HG02852 (cell line): Measurements from ENCODE around the gene CHGA.

Experiments used
- ATAC-seq: cut with Tn5 transposase; IDR thresholded peaks from one replicate; pipeline ENCODE4 v1.9.1; 2021; ENCODE audit warnings: mild to moderate bottlenecking, moderate library complexity; ENCODE audit not compliant: unreplicated experiment

The CHGA gene

GRCh38 chr14:92959761-92960680, 37.1 kb downstream of the CHGA start:
- ATAC-seq, result no peak

DNA sequence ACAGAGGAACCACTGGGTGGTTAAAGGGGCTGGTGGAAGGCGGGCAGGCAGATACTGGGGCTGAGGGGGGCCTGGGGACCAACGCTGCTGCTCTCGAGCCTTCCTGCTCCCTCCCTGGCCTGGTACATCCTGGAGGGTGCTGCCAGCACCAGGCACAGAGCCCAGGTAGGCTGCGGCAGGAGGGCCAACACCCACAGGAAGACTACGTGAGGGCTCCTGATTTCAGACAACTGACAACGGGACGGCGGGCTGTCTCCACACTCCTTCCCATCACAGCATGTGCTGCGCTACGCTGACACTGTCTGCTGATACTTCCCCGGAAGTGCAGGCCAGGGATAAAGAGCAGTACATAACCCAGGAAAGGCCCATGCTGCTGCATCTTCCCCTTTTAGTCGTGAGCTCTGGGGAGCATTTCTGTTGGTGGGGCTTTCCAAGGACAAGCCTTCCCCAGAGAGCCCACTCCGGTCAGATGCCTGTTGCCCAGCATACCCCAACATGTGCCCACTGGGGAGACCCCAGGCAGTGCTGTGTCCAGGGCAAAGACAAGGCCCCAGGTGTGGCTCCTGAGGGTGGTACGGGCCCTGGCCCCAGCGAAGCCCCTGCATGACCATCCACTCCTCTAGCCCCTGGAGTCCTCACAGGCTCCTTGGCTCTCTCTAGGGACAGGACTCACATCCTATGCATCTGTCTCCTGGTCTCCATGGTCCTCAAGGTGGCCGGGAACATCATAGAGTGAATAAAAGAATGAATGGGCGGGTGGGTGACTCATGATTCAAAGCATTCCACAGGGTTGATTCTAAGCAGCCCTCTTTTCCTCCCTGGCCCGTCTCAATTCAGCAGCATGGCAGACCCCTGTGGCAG, 38.0 kb downstream of the CHGA start:
- ATAC-seq, result no peak

- no peak for ATAC-seq
These were observed 38.6 kb downstream of the CHGA start for GRCh38 chr14:92961567-92961855.

DNA sequence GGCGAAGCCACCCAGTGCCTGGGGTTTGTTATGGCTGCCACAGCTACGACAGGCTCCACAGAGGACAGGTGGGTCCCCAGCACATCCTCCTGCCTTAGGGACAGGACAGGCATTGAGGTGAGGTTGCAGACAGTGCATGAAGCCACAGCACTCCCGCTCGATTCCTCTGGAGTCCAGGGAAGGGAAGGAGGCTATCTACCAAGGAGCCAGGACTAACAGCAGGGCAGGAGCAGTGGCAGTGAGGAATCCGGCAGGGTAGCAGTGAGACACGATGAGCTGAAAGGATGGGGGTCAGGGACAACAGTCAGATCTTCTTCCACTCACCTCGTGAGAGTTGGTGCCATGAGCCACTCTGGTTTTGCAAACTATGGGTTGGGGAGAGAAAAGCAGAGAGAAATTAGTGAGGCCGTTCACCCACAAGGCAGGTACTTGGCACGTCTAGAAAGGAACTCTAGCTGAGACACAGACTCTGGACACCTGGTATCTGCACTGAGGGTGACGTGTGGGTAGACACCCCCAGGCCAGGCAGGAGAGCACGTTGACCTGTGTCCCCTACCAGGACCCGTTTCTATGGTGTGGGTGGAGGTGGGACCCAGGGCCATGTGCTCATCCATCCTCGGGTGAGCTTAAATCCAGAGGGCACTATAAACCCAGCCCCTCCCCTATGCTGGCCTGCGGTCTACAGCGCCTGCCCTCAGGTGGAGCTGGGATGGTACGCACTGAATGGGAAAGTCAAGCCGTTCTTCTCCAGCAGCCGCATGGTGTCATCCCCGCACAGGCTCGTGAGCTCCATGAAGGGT, 39.3 kb downstream of the CHGA start:
- ATAC-seq, result no peak

DNA sequence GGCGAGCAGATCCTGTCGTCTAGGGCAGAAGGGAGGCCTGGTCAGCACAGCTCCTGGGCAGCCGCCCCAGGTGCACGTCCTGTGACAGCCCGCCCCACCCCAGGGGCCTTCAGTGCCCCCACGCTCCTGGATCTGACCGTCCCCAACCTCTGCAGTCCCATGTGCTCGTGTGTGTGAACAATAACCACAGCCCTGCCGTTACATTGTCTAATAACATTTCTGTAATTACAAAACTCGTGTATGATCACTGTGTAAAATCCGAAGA, 39.8 kb downstream of the CHGA start:
- no peak for ATAC-seq

DNA sequence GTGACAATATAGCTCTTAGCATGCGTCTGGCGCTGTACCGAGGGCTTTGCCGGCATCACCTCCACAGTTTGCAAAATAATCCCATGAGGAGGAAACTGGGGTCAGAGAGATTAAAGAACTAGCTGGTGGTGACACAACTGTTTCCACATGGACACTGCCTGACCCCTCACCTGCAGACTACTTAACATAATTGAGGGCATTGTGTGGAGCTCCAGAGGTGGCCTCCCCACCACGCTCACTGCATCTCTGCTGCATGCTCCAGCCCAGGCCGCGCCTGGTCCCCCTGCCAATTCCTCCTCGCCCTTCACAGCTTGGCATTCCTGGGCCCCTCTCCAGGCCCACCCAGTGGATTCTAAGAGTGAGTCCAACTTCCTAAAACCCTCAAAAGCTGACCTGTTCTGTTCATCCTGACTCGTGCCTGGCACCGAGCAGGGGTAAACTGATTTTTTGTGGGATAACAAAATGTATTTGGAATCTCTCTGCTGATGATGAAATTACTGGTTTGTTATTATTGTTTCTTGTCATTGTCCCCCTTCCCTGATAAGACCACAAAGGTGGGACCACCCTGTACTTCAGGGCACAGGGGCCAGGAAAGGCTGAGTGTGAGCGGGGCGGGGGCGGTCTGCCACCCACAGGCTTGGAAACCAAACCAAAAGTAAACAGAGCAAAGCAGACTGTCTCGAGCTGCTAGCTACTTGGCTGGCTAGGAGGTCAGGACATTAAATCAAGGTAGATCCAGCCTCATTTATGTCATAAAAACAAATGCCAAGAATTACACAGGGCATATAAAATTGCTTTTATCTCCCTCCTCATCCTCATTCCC, 40.6 kb downstream of the CHGA start:
- ATAC-seq, result no peak

- no peak for ATAC-seq
These were observed 41.5 kb downstream of the CHGA start for GRCh38 chr14:92964124-92965109.

DNA sequence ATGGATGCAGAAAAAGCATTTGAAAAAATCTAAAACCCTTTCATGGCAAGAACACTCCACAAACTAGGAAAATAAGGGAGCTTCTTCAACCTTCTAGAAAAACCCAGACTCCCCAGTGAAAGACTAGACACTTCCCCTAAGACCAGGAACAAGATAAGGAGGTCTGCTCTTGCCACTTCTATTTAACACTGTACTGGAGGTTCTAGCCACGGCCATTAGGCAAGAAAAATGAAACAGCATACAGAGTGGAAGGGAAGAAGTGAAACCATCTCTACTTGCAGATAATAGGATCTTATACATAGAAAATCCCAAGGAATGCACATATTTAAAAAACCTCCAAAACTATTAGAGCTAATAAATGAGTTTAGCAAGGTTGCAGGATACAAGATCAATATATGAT, 42.3 kb downstream of the CHGA start:
- ATAC-seq, result no peak

- no peak for ATAC-seq
These were observed 44.5 kb downstream of the CHGA start for GRCh38 chr14:92967346-92967926.

GRCh38 chr14:92968291-92969020, 45.5 kb downstream of the CHGA start:
- ATAC-seq, result no peak

GRCh38 chr14:92969430-92969829, 46.5 kb downstream of the CHGA start:
- ATAC-seq, result no peak

- ATAC-seq, result no peak
These were observed 46.9 kb downstream of the CHGA start for GRCh38 chr14:92969871-92970270.

- ATAC-seq, result no peak
These were observed 47.3 kb downstream of the CHGA start for GRCh38 chr14:92970271-92970670.

- no peak for ATAC-seq
These were observed 48.7 kb downstream of the CHGA start for GRCh38 chr14:92971601-92972180.

DNA sequence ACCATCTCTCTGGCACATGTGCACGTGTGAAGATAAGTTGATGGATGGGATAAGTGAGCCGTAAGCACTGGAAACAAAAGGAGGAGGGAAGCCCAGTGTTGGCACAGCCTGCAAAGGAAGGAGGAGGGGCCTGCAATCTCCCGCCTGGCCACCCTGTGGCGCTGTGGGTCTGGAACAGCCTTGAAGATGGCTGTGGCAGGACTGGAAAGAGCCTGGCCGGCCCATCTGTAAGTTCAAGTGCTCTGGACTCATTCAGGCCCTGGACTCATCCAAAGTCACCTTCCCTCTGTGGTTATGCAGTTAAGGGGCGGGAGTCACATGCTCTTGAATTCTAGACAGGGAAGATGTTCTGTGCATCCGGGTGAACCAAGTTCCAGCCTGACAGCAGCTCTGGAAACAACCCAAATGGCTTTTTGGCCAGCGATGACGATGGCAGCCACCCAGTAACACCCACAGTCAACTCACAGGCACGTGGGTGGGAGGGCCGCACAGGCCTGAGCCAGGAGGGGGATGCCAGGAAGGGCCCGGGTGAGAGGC, 50.4 kb downstream of the CHGA start:
- ATAC-seq, result no peak

DNA sequence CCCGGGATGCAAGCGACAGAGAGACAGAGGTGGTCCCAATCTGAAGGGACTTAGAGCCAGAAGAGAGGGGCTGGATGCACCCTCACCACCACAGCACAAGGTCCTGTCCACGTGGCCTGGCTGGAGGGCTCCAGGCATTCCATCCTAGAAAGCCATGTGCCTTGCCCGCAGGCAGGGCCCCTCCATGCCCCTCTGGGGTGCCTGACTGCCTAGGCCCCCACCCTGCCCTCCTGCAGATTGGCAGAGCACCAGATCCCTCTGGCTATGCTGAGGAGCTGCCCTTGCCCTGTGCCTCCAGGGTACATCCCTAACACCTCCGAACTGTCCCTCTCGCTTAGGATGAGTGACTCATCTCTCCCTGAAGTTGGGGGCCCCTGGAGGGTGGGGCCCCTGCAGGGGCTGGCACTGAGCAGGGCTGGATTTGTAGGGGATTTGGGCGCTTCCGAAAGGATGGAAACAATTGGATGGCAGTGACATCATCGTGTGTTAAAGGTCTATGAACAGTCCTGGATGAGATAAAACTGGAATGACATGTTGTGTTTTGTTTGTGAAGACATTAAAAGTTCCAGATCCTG, 50.9 kb downstream of the CHGA start:
- ATAC-seq, result no peak

DNA sequence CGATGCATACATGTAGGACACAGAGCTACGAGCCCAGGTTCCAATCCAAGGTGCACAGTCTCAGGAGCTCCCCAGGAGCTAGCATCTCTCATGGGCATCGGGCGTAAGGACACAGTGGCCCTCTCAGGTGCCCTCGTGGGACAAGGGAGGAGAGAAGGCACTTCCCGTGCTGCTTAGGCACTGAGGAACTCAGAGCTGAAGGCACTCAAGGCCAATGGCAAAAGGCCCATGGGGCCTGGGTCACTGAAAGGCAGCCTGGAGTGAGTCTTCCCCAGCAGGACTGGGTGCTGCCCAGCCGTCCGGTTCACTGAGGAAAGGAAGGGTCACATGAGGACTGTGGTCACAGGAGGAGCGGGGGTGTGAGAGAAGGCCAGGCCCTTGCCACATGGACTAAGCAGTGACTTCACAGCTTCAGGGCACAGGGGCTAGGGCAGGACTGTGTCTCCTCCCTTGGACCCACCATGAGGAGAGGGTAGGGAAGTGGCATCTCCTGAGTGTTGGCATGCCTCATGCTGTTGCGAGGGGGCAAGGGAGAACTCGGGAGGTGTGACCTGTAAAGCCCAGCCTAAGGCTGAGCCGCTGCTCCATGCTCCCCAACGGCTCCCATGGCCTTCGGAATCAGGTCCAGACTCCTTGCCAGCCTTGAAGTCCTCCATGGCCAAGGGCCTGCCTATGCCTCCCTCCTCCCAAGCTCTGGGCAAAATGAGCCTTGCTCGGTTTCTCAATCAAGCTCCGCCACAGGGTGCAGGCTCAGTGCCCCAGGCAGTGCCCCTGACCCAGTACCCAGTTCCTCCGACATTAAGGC, 51.8 kb downstream of the CHGA start:
- no peak for ATAC-seq
